Skeletal muscle tissue (tissue), 4 donors: ENCODE data around the gene SH2D4B. TPM values are rescaled to one million over a fixed set of nuclear protein-coding genes. Genes with fewer than 3 reads are reported as not detected.

Experiments used
- H3K27ac ChIP-seq: one replicate; pipeline ENCODE4 v1.7.0; 2013; ENCODE audit warnings: mild to moderate bottlenecking, low read depth, low read length, inconsistent platforms
- H3K27me3 ChIP-seq, 3 donors: one replicate each; pipeline ENCODE4 v1.7.0; 2013; ENCODE audit warnings: low read length in 3 of 3; ENCODE audit not compliant: control insufficient read depth in 3 of 3, insufficient read depth in 3 of 3
- H3K36me3 ChIP-seq, 3 donors: one replicate each; pipeline ENCODE4 v1.7.0; 2013; ENCODE audit warnings: low read length in 3 of 3; ENCODE audit not compliant: control insufficient read depth in 3 of 3, insufficient read depth in 3 of 3
- H3K4me1 ChIP-seq, 3 donors: one replicate each; pipeline ENCODE4 v1.7.0; 2013; ENCODE audit warnings: low read length in 3 of 3, mild to moderate bottlenecking in 3 of 3; ENCODE audit not compliant: control insufficient read depth in 3 of 3, insufficient read depth in 3 of 3
- H3K4me3 ChIP-seq, 3 donors: one replicate each; pipeline ENCODE4 v1.7.0; 2013; ENCODE audit warnings: low read length in 3 of 3
- H3K9ac ChIP-seq, 3 donors: one replicate each; pipeline ENCODE4 v1.7.0; 2013; ENCODE audit warnings: low read length in 3 of 3, mild to moderate bottlenecking in 3 of 3, moderate library complexity in 2 of 3, low read depth in 1 of 3
- H3K9me3 ChIP-seq, 3 donors: one replicate each; pipeline ENCODE4 v1.7.0; 2013; ENCODE audit warnings: low read length in 3 of 3; ENCODE audit not compliant: control insufficient read depth in 3 of 3
- total RNA-seq: library from RNA; depleted of rRNA; stranded (reverse); fragments of >200 nt; gene quantifications from one replicate; pipeline ENCODE4 v1.2.3, GENCODE V29; 2014
- donor health status: Osteomylitis.

The SH2D4B gene
- total RNA-seq, 1 donor from 2014 or later = under 0.01 TPM

DNA sequence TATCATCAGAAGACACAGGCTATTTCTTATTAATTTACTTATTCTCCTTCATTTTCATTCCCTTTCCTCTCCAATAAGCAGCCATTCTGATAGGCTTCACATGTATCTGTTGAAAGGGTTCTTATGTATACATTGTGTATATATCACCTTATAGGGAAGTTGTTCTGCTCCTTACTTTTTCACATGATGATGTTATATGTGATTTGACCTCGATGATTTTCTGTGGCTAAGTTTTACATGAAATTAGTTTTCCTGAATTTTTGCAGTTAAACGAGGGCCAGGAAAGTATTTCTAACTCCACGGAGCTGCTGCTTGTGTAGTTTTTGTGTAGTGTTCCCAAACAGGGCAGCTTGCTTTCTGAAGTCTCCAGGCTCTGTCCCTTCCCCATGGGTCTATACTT lies 84.5 kb downstream of the SH2D4B start:
- Histone ChIP-seq H3K9me3 (peaks cover 0 to 3% (median 0%) of the 10 kb centered on the region in 3 donors), H3K9ac (no peak overlapping the region), H3K36me3 (no peaks in the 10 kb centered on the region), H3K27me3 (peaks cover 0 to 3% (median 0%) of the 10 kb centered on the region in 3 donors), H3K27ac (no peak overlapping the region), H3K4me1 (no peaks in the 10 kb centered on the region), H3K4me3 (no peak overlapping the region)

DNA sequence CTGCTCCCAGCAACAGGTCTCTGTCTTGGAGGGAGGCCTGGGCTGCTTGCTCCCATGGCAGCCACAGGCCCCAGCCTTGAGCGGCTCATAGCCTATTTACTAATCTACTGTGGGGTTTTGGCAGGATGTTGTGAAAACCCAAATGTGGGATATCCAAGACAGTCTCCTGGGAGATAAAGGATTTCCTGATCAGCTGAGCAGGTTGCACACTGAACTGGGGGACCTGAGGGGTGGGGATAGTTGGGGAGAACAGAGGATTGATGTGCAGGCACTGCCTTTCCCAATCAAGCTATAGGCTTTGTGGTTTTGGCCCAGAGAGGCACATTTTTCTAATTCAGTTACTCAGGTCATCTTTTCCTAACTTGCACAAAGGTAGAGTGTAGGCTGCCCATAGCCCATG lies 92.6 kb downstream of the SH2D4B start:
- Histone ChIP-seq H3K27me3 (peaks cover 0 to 3% (median 0%) of the 10 kb centered on the region in 3 donors), H3K4me3 (no peak overlapping the region), H3K27ac (no peak overlapping the region), H3K9ac (no peak overlapping the region), H3K36me3 (no peaks in the 10 kb centered on the region), H3K4me1 (no peaks in the 10 kb centered on the region), H3K9me3 (no peaks in the 10 kb centered on the region)

DNA sequence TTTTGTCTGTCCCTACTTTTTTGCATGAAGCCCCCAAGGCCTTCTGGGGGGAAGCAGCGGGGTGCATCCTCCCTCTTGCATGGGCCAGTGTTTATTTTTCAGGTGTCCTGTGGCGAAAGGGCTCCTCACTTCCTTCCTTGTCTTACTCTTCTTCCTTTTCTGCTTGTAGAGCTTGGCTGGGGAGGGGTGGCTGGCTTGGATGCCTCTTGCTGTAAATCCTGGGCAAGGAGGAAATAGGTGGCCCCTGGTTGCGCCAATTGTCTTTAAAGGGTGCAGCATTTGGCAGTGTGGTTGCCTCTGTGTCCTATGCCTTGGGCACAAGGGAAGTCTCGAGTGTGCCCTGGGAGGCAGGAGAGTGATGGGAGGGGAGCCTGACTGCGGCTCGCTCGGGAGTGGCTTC lies 95.0 kb downstream of the SH2D4B start:
- Histone ChIP-seq H3K4me1 (no peaks in the 10 kb centered on the region), H3K9ac (no peak overlapping the region), H3K36me3 (no peaks in the 10 kb centered on the region)

GRCh38 chr10:80633383-80633860 lies 95.7 kb downstream of the SH2D4B start:
- no peaks in the 10 kb centered on the region for H3K9me3 ChIP-seq
- no peak overlapping the region for H3K27ac ChIP-seq
- H3K36me3 ChIP-seq = no peaks in the 10 kb centered on the region
- no peaks in the 10 kb centered on the region for H3K4me1 ChIP-seq
- no peak overlapping the region for H3K9ac ChIP-seq
- H3K27me3 ChIP-seq = no peaks in the 10 kb centered on the region
- H3K4me3 ChIP-seq = no peak overlapping the region

More for the DNA sequence above, 95.0 kb downstream of the SH2D4B start:
- Histone ChIP-seq H3K9me3 (no peaks in the 10 kb centered on the region), H3K27ac (no peak overlapping the region), H3K4me3 (no peak overlapping the region), H3K27me3 (no peaks in the 10 kb centered on the region)

- Histone ChIP-seq H3K4me3 (no peak overlapping the region), H3K27me3 (no peaks in the 10 kb centered on the region), H3K4me1 (no peaks in the 10 kb centered on the region), H3K9me3 (no peaks in the 10 kb centered on the region), H3K9ac (no peak overlapping the region), H3K36me3 (no peaks in the 10 kb centered on the region), H3K27ac (no peak overlapping the region)
Observed at GRCh38 chr10:80633910-80634309, 96.2 kb downstream of the SH2D4B start.

DNA sequence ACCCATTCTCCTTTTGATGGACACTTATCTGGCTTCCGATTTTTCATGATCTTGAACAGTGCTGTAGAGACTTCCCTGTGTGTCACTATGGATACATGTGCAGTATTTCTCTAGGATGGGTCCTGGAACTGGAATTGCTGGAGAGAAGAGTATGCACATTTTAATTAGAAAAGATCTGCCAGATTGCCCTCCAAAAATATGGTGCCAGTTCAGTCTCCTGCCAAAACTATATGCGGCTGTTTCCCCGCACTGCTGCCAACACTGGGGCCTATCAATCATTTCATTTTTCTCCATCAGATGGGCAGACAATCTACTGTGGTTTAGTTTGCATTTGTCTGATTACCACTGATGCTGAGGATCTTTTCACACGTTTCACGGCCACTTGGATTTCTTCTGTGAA lies 105.0 kb downstream of the SH2D4B start:
- Histone ChIP-seq H3K9ac (no peak overlapping the region), H3K27ac (no peak overlapping the region), H3K4me1 (no peaks in the 10 kb centered on the region), H3K4me3 (no peak overlapping the region), H3K27me3 (no peaks in the 10 kb centered on the region), H3K9me3 (no peaks in the 10 kb centered on the region), H3K36me3 (no peaks in the 10 kb centered on the region)

DNA sequence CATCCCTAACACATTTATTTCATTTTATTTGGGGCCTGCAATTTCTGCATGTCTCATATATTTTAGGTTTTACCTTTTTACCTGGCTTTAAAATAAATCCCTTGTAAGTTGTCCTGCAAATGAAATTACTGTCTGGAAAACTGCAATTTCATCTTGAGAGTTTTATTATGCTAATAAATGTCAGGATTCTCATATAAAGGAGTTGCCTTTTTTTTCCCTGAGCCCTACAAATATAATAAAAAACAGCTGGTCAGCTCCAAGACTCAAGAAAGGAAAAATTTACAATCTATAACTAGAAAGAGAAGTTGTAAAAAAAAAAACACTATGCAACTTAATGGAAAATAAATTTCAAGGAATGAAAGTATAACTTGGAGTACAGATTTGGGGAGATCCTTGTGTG lies 108.7 kb downstream of the SH2D4B start:
- no peak overlapping the region for H3K4me3 ChIP-seq
- no peak overlapping the region for H3K27ac ChIP-seq
- H3K27me3 ChIP-seq = no peaks in the 10 kb centered on the region
- no peaks in the 10 kb centered on the region for H3K4me1 ChIP-seq
- H3K9me3 ChIP-seq = no peaks in the 10 kb centered on the region
- no peak overlapping the region for H3K9ac ChIP-seq
- H3K36me3 ChIP-seq = no peaks in the 10 kb centered on the region

DNA sequence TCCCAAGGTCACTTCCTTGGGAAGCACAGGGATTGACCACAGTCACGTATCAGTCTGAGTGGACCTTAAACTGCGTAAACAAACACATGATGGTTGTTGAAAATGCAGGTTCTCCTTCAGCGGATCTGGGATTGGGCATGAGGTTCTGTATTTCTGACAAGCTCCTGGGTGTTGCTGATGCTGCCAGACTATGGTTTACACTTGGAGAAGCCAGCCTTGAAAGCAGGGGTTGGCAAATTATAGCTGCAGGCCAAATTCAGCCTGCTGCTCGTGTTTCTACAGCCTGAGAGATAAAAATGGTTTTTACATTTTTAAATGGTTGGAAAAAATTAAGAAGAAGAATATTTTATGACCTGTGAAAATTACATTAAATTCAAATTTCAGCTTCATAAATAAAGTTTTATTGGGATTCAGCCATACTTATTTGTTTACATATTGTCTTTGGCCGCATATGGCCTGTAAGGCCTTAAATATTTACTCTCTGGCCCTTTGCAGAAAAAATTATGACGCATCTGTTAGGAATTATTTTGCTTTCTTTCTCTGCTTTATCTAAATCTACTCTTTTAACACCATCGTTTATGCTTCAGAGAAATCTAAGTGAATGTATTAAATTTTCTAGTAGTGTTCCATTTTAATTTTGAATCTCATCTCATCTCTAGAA lies 109.6 kb downstream of the SH2D4B start:
- Histone ChIP-seq H3K27me3 (no peaks in the 10 kb centered on the region), H3K9me3 (no peaks in the 10 kb centered on the region), H3K9ac (no peak overlapping the region), H3K4me1 (no peaks in the 10 kb centered on the region), H3K27ac (no peak overlapping the region), H3K36me3 (no peaks in the 10 kb centered on the region), H3K4me3 (no peak overlapping the region)

- H3K27me3 ChIP-seq = no peaks in the 10 kb centered on the region
- no peaks in the 10 kb centered on the region for H3K36me3 ChIP-seq
- no peak overlapping the region for H3K9ac ChIP-seq
- H3K4me1 ChIP-seq = no peaks in the 10 kb centered on the region
- no peak overlapping the region for H3K4me3 ChIP-seq
- no peak overlapping the region for H3K27ac ChIP-seq
- H3K9me3 ChIP-seq = no peaks in the 10 kb centered on the region
Observed at GRCh38 chr10:80648106-80648505, 110.4 kb downstream of the SH2D4B start.

DNA sequence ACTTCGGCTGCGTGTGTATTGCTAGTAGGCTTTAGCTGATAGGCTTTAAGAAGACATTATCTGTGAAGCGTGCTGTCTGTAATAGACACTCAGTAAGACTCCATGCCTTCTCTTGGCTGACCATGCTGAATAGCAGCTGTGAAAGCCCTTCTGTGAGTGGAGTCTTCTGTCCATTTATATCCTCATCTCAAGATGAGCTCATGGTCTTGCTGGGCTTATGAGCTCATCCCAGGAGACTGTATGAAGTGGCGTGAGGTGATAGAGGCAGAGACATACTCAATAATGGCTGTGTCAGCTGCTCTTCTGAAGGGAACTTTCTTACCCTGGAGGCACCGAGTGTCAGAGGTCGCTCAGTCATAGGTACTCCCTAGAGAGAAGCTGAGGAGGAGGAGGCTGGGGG lies 111.5 kb downstream of the SH2D4B start:
- Histone ChIP-seq H3K4me3 (no peak overlapping the region), H3K9me3 (peaks cover 0 to 5% (median 0%) of the 10 kb centered on the region in 3 donors), H3K27me3 (no peaks in the 10 kb centered on the region), H3K27ac (no peak overlapping the region), H3K36me3 (no peaks in the 10 kb centered on the region), H3K4me1 (no peaks in the 10 kb centered on the region), H3K9ac (no peak overlapping the region)
